HepG2 (cell line): ENCODE results near the gene GSDMA. TPM values are rescaled to one million over a fixed set of nuclear protein-coding genes. Genes with fewer than 3 reads are reported as not detected.

Experiments used
- ARNT ChIP-seq: fragments of 450-650 bp; IDR thresholded peaks from 2 replicates; pipeline ENCODE4 v1.6.1; 2017
- ETS1 ChIP-seq: sonication (generic); formaldehyde crosslinking; IDR thresholded peaks from 2 replicates; pipeline ENCODE4 v1.4.0; 2020; ENCODE audit warnings: missing genetic modification reagents
- FUBP1 ChIP-seq: sonication (generic); formaldehyde crosslinking; IDR thresholded peaks from 2 replicates; pipeline ENCODE4 v1.5.1; 2020; ENCODE audit warnings: missing genetic modification reagents, mild to moderate bottlenecking, borderline replicate concordance
- HMGXB4 ChIP-seq, 2 experiments: sonication (generic) in 1 of 2; formaldehyde crosslinking in 1 of 2; IDR thresholded peaks; 2 replicates each; pipeline versions ENCODE4 v1.4.0 to v1.6.1; 2018 to 2020; ENCODE audit warnings: missing genetic modification reagents in 2 of 2, borderline replicate concordance in 1 of 2, low read depth in 1 of 2, mild to moderate bottlenecking in 1 of 2, missing biosample characterization in 1 of 2
- HNRNPL ChIP-seq: fragments of 200-400 bp; formaldehyde crosslinking; IDR thresholded peaks from 2 replicates; pipeline ENCODE4 v1.6.1; 2017; ENCODE audit warnings: mild to moderate bottlenecking, low read depth, low read length
- HOXD1 ChIP-seq: sonication (generic); formaldehyde crosslinking; IDR thresholded peaks from 2 replicates; pipeline ENCODE4 v1.5.0; 2020; ENCODE audit warnings: missing genetic modification reagents
- IRX3 ChIP-seq: sonication (generic); formaldehyde crosslinking; IDR thresholded peaks from 2 replicates; pipeline ENCODE4 v1.8.1; 2023; ENCODE audit warnings: mild to moderate bottlenecking, low read depth, missing genetic modification reagents, borderline replicate concordance
- JARID2 ChIP-seq: sonication (generic); formaldehyde crosslinking; IDR thresholded peaks from 2 replicates; pipeline ENCODE4 v1.8.1; 2023; ENCODE audit warnings: missing genetic modification reagents, inconsistent platforms; ENCODE audit not compliant: insufficient replicate concordance
- KMT2B ChIP-seq: IDR thresholded peaks from 2 replicates; pipeline ENCODE4 v1.6.1; 2016; ENCODE audit warnings: missing genetic modification reagents, missing compliant biosample characterization
- STAT6 ChIP-seq: sonication (generic); formaldehyde crosslinking; IDR thresholded peaks from 2 replicates; pipeline ENCODE4 v1.4.0; 2020; ENCODE audit warnings: missing genetic modification reagents, mild to moderate bottlenecking, borderline replicate concordance
- ZFP37 ChIP-seq: sonication (generic); formaldehyde crosslinking; IDR thresholded peaks from 2 replicates; pipeline ENCODE4 v1.4.0; 2020; ENCODE audit warnings: missing genetic modification reagents, borderline replicate concordance
- ZFP41 ChIP-seq: sonication (generic); formaldehyde crosslinking; IDR thresholded peaks from 2 replicates; pipeline ENCODE4 v1.4.0; 2020; ENCODE audit warnings: mild to moderate bottlenecking, missing genetic modification reagents, borderline replicate concordance
- ZNF136 ChIP-seq: sonication (generic); formaldehyde crosslinking; IDR thresholded peaks from 2 replicates; pipeline ENCODE4 v1.8.1; 2022; ENCODE audit warnings: low read depth, mild to moderate bottlenecking, moderate library complexity, missing genetic modification reagents
- ZNF275 ChIP-seq: sonication (generic); formaldehyde crosslinking; IDR thresholded peaks from 2 replicates; pipeline ENCODE4 v1.8.0; 2022; ENCODE audit warnings: missing genetic modification reagents, mild to moderate bottlenecking, inconsistent platforms, borderline replicate concordance
- ZNF343 ChIP-seq: sonication (generic); formaldehyde crosslinking; IDR thresholded peaks from 2 replicates; pipeline ENCODE4 v1.4.0; 2020; ENCODE audit warnings: mild to moderate bottlenecking, missing genetic modification reagents
- ZNF431 ChIP-seq: sonication (generic); formaldehyde crosslinking; IDR thresholded peaks from 2 replicates; pipeline ENCODE4 v1.9.0; 2022; ENCODE audit warnings: missing genetic modification reagents, low read depth, mild to moderate bottlenecking, borderline replicate concordance
- ZNF44 ChIP-seq: sonication (generic); formaldehyde crosslinking; IDR thresholded peaks from 2 replicates; pipeline ENCODE4 v1.5.1; 2020; ENCODE audit warnings: mild to moderate bottlenecking, missing genetic modification reagents
- polyA plus RNA-seq, 8 experiments: library from polyadenylated mRNA; depleted of rRNA in 3 of 8; stranded (reverse) in 7 of 8; unstranded in 1 of 8; fragments of >200 nt; fragmentation: Illumina TruSeq in 4 of 8; extraction: Trizol in 4 of 8; gene quantifications; 2 replicates each; pipeline versions ENCODE4 v1.2.1 to v1.2.3, GENCODE V29; 2011 to 2016; ENCODE audit warnings: low read depth in 4 of 8, missing spikeins in 1 of 8, mixed read lengths in 1 of 8; ENCODE audit not compliant: insufficient read depth in 1 of 8
- total RNA-seq, 5 experiments: library from RNA; depleted of rRNA; stranded (reverse); fragments of >200 nt; fragmentation: Illumina TruSeq; extraction: Trizol; gene quantifications; 2 replicates each; pipeline ENCODE4 v1.2.3, GENCODE V29; 2016; ENCODE audit warnings: low read depth in 1 of 5

The GSDMA gene
- total and polyA plus RNA-seq, 2 of the 13 experiments (the other 11 are each of a cell fraction or from before 2014, with no cell fraction given), result not detected

GRCh38 chr17:39923836-39924690, 38.7 kb upstream of the GSDMA start (continued):
- TF ChIP-seq ZNF343 (CRISPR knock-in tag) (peak; percentile 97), ZNF431 (CRISPR knock-in tag) (peak; percentile 97), STAT6 (CRISPR knock-in tag) (peak; percentile 92), FUBP1 (CRISPR knock-in tag) (peak; percentile 81; the same call in 1 of the 2 replicates), HOXD1 (CRISPR knock-in tag) (peak; percentile 100), ZNF44 (CRISPR knock-in tag) (peak; percentile 96), HNRNPL (peak; percentile 97), ARNT (no peak), ZNF136 (CRISPR knock-in tag) (peak; percentile 97), ZFP41 (CRISPR knock-in tag) (no peak; the same call in 1 of the 2 replicates), JARID2 (CRISPR knock-in tag) (peak; percentile 98), ETS1 (peak; percentile 81; the same call in 1 of the 2 replicates), ZNF275 (CRISPR knock-in tag) (peak; percentile 99), IRX3 (no peak), ZFP37 (CRISPR knock-in tag) (peak; percentile 91; the same call in 1 of the 2 replicates), KMT2B (peak; percentile 85), HMGXB4 (CRISPR knock-in tag; IDR thresholded peaks at IDR 0.05; ENCODE audit: borderline replicate concordance in 1 of 2, low read depth in 1 of 2) (peak; percentile 89 to 94)
